Epithelial cell of proximal tubule (primary cell): ENCODE results near the gene MEGF11. TPM values are rescaled to one million over a fixed set of nuclear protein-coding genes. Genes with fewer than 3 reads are reported as not detected.

ENCODE experiments used
- DNase-seq: peaks from one replicate; pipeline ENCODE4 v3.0.0-alpha.2; 2011; ENCODE audit warnings: low read depth
- H3K4me3 ChIP-seq: 2 replicates; pipeline ENCODE4 v1.5.1; 2011; ENCODE audit warnings: low read depth, mild to moderate bottlenecking, low read length
- CTCF ChIP-seq: conservative IDR thresholded peaks from 2 replicates; pipeline ENCODE4 v1.5.1; 2012; ENCODE audit warnings: low read depth, mild to moderate bottlenecking, low read length
- total RNA-seq: library from RNA; depleted of rRNA; stranded (reverse); fragments of >200 nt; gene quantifications from 2 replicates; pipeline ENCODE4 v1.2.3, GENCODE V29; 2015

MEGF11 gene
- total RNA-seq, 1 donor from 2014 or later = 3.7 TPM

GRCh38 chr15:66232267-66232625 is 21.3 kb downstream of the MEGF11 start:
- no peak for TF ChIP-seq CTCF
- H3K4me3 ChIP-seq = no peak overlapping the region

GRCh38 chr15:66231394-66232266 is 21.9 kb downstream of the MEGF11 start:
- TF ChIP-seq CTCF = no peak
- H3K4me3 ChIP-seq = no peak overlapping the region
- DNase-seq = no peak

More at GRCh38 chr15:66232267-66232625, 21.3 kb downstream of the MEGF11 start:
- DNase-seq = no peak

- TF ChIP-seq CTCF = no peak
- no peak overlapping the region for H3K4me3 ChIP-seq
- no peak for DNase-seq
Measured at GRCh38 chr15:66229790-66230465, 23.6 kb downstream of the MEGF11 start.

- no peak for TF ChIP-seq CTCF
- H3K4me3 ChIP-seq = no peak overlapping the region
- no peak for DNase-seq
Measured at GRCh38 chr15:66228807-66229735, 24.5 kb downstream of the MEGF11 start.

- no peak for TF ChIP-seq CTCF
- no peak for DNase-seq
- no peak overlapping the region for H3K4me3 ChIP-seq
Measured at GRCh38 chr15:66226736-66227135, 26.8 kb downstream of the MEGF11 start.

- DNase-seq = no peak
- no peak overlapping the region for H3K4me3 ChIP-seq
- TF ChIP-seq CTCF = no peak
Measured at GRCh38 chr15:66225656-66226274, 27.8 kb downstream of the MEGF11 start.
